GM10266 (cell line): Measurements from ENCODE around the gene AMPD3.

Experiments
- DNase-seq: peaks from one replicate; pipeline ENCODE4 v3.0.0; 2012; ENCODE audit errors: extremely low spot score
- TF ChIP-seq, protein P1 (sequence below): IDR thresholded peaks from 2 replicates; pipeline ENCODE4 v1.5.1; 2012; ENCODE audit warnings: mild to moderate bottlenecking, low read depth; ENCODE audit not compliant: control insufficient read depth, insufficient read depth; ENCODE audit errors: missing control alignments

Gene AMPD3

DNA sequence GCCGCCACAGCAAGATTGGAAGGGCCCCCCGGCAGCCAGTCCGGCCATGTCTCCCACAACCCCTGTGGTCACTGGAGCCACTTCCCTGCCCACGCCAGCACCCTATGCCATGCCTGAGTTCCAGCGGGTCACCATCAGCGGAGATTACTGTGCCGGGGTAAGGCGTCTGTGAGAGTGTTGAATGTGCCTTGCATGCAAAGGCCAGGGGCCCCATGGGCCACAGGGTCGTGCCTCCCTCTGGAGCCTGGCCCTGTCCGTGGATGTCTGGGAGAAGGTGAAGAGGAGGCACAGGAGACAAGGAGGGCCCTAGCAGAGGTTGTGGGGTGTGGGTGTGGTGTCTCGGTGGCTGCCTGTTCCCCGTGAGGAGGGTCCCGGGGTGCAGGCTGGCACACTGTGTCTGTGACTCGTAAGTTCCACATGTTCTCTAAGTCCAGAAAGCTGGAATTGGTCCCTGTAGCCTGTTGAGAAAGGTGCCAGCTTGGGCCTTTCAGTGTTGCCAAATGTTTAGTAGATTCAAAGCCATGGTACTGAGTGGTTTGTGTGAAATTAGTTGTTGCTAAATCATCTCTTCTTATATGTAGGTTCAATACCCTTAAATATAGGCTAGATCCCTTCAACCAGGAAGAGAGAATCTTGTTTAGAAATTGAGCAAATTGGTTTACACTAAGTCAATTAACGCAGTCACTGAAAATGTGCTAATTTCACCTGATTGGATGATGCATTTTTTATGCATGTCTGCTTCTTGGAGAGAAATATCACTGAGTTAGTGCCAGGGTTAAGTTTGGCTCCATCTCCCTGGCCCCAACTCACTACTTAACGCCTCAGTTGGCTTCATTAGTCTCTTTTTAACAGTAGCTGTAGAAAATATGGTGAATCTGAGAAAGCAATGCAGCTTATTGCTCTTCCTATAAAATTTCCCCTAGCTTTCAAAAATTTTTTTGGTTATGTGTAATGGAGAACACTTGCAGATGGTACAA, 23.8 kb downstream of the AMPD3 start:
- TF ChIP-seq, protein P1, sequence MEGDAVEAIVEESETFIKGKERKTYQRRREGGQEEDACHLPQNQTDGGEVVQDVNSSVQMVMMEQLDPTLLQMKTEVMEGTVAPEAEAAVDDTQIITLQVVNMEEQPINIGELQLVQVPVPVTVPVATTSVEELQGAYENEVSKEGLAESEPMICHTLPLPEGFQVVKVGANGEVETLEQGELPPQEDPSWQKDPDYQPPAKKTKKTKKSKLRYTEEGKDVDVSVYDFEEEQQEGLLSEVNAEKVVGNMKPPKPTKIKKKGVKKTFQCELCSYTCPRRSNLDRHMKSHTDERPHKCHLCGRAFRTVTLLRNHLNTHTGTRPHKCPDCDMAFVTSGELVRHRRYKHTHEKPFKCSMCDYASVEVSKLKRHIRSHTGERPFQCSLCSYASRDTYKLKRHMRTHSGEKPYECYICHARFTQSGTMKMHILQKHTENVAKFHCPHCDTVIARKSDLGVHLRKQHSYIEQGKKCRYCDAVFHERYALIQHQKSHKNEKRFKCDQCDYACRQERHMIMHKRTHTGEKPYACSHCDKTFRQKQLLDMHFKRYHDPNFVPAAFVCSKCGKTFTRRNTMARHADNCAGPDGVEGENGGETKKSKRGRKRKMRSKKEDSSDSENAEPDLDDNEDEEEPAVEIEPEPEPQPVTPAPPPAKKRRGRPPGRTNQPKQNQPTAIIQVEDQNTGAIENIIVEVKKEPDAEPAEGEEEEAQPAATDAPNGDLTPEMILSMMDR: no peak
- no peak for DNase-seq

DNA sequence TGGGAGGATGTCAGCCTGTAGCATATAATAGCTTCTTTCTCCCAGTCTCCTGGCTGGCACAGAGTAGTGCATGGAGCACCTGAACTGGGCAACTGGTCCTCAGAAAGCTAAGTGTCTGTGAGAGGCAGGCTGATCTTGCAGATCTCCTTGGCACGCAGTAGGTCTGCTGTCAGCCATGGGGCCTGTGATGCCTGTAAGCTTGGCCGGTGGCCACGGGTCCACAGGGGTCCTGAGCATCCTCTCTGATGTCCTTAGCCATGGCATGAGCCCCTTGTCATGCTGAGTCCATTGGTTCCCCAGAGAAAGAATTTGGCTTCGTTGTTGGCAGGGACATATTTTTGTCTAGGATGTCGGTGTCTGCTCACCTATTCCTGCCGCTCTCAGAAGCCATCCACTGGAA, 25.0 kb downstream of the AMPD3 start:
- no peak for DNase-seq
- TF ChIP-seq, protein P1: no peak

DNA sequence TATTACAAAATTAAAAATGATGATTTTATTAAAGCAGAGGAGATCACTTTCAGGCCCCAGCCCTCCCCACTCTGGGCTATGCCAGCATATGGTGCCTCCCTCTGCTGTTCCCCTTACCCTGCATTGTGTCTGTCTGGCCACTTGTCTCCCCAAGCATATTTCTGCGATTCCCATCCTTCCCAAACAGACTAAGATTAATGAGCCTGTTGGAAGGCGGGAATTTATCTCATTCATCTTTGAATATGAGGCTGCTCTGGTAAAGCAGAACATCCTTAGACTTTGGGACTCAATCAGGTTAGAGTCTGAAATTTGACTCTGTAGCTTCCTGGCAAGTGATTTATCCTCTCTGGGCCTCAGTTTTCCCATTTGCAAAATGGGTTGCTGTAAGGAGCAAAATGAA, 25.7 kb downstream of the AMPD3 start:
- TF ChIP-seq, protein P1: no peak
- no peak for DNase-seq

DNA sequence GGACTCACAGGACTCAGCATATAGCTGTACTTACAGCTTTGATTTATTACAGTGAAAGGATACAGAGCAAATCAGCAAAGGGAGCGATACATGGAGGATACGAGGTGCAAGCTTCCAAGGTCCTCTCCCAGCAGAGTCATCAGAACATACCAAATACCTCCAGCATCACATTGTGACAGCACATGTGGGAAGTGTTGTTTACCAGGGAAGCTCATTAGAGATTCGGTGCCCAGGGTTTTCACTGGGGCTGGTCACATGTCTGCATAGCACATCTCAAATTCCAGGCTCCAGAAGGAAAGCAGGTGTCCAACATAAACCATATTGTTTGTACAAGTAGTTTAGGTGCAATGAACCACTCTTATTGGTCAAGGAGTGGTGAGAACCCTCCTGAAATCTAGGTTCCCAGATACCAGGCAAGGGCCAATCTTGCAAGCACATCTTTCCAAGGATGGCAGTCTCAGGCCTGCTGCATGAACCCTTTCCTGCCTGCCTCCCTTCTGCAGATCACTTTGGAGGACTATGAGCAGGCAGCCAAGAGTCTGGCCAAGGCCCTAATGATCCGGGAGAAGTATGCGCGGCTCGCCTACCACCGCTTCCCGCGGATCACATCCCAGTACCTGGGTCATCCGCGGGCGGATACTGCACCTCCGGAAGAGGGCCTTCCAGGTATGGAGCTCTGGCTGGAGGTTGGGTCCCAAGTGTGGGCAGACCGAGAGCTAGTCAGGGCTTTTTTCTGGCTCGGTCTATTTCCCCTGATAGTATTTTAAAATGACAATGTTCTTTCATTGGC, 26.7 kb downstream of the AMPD3 start:
- TF ChIP-seq, protein P1: no peak
- no peak for DNase-seq

DNA sequence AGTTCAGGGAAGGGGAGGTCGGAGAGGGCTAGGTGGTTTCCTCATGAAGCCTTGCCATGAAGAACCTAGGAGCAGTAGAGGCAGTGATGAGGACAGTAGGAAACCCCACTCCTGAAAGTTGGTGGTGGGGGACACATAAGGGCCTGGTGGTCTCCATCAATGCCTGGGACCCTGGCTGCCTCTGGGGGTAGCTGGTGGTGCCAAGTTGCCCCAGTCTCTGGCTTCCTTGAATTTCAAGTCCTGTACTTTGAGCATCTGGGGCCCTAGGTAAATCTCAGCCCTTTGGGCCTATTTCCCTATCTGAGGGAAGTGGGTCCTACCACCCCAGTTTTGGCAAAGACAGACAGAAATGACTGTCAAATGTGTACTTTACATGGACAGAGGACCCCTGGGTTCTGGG, 28.1 kb downstream of the AMPD3 start:
- TF ChIP-seq, protein P1: no peak
- no peak for DNase-seq

DNA sequence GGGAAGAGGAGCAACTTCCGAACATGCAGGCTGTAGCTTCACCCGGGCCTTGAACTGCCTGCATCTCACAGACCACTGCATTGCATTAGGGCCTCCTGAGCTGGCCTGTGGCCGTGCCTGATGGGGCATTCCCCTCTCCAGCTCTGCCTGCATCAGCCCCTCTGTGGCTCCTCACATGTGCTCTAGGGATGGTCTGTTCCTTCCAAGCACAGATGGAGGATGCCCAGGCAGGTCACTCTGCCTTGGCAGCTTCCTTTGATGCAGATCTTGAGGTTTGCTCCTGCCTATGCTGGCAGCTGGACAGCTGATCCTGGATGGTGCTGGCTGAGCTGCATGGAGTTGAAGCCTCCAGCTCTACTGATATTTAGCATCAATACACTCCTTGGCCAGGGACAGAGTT, 28.5 kb downstream of the AMPD3 start:
- TF ChIP-seq, protein P1: no peak
- DNase-seq: no peak
